NCI-H2107 treated with DMSO at 0.1 percent for 48 hours (cell line): ENCODE results near the gene TOM1L1.
A peak's percentile ranks its signal among the peaks of the same experiment; 100 is the strongest.

Experiments
- DNase-seq: peaks from one replicate; lab custom pipeline; 2025; ENCODE audit not compliant: unreplicated experiment; lab: John Stamatoyannopoulos, UW

TOM1L1 gene

GRCh38 chr17:54985476-54985875 lies 84.8 kb downstream of the TOM1L1 start:
- no peak for DNase-seq

GRCh38 chr17:54990118-54990517 lies 89.5 kb downstream of the TOM1L1 start:
- no peak for DNase-seq

GRCh38 chr17:54991567-54991966 lies 90.9 kb downstream of the TOM1L1 start:
- no peak for DNase-seq

- peak; percentile 46 for DNase-seq
These were observed 92.4 kb downstream of the TOM1L1 start for GRCh38 chr17:54992797-54993639.

GRCh38 chr17:54996441-54996840 lies 95.8 kb downstream of the TOM1L1 start:
- no peak for DNase-seq

GRCh38 chr17:55002458-55002857 lies 101.8 kb downstream of the TOM1L1 start:
- no peak for DNase-seq

GRCh38 chr17:55004484-55004883 lies 103.8 kb downstream of the TOM1L1 start:
- DNase-seq = no peak

- DNase-seq = no peak
These were observed 104.9 kb downstream of the TOM1L1 start for GRCh38 chr17:55005520-55005919.
